T-helper 9 cell (primary cell): ENCODE measurements around the gene PARP8.

ENCODE experiments used
- DNase-seq: peaks from one replicate; pipeline ENCODE4 v3.0.0-alpha.2; 2020

PARP8 gene

GRCh38 chr5:50855001-50855400, 188.6 kb downstream of the PARP8 start:
- DNase-seq, result no peak

GRCh38 chr5:50856401-50857119, 190.1 kb downstream of the PARP8 start:
- no peak for DNase-seq

- DNase-seq, result no peak
These were observed 197.2 kb downstream of the PARP8 start for GRCh38 chr5:50863534-50864170.

GRCh38 chr5:50864466-50864865, 198.0 kb downstream of the PARP8 start:
- DNase-seq, result no peak

- DNase-seq, result no peak
These were observed 200.0 kb downstream of the PARP8 start for GRCh38 chr5:50866415-50866814.

GRCh38 chr5:50867140-50867539, 200.7 kb downstream of the PARP8 start:
- no peak for DNase-seq

- no peak for DNase-seq
These were observed 207.3 kb downstream of the PARP8 start for GRCh38 chr5:50873595-50874277.

GRCh38 chr5:50874306-50875001, 208.0 kb downstream of the PARP8 start:
- no peak for DNase-seq

- DNase-seq, result no peak
These were observed 208.5 kb downstream of the PARP8 start for GRCh38 chr5:50875002-50875344.

GRCh38 chr5:50878470-50878869, 212.0 kb downstream of the PARP8 start:
- DNase-seq, result no peak

- DNase-seq, result no peak
These were observed 215.0 kb downstream of the PARP8 start for GRCh38 chr5:50881407-50881806.

GRCh38 chr5:50886657-50887345, 220.4 kb downstream of the PARP8 start:
- no peak for DNase-seq

- no peak for DNase-seq
These were observed 221.6 kb downstream of the PARP8 start for GRCh38 chr5:50887889-50888633.

- no peak for DNase-seq
These were observed 222.3 kb downstream of the PARP8 start for GRCh38 chr5:50888751-50889150.

- no peak for DNase-seq
These were observed 223.4 kb downstream of the PARP8 start for GRCh38 chr5:50889790-50890189.
